Adrenal gland (tissue), 12 donors: ENCODE results near the gene AGO4. TPM values are rescaled to one million over a fixed set of nuclear protein-coding genes. Genes with fewer than 3 reads are reported as not detected.
"Not testable (repeated sequence)": the region's sequence is repeated elsewhere in the genome, so short reads cannot be mapped to it uniquely, and the experiment has no call there.

Experiments used
- DNase-seq, 7 donors: peaks; one replicate each; pipeline ENCODE4 v3.0.0-alpha.2; 2019 to 2020
- H3K27ac ChIP-seq, 5 donors: fragments of 200-600 bp; sonication (generic) in 4 of 5; 1 replicate in 3 of 5; 2 replicates in 2 of 5; pipeline versions ENCODE4 v1.5.1 to v1.8.0; 2016 to 2020; ENCODE audit warnings: mild to moderate bottlenecking in 1 of 5
- H3K27me3 ChIP-seq: fragments of 200-600 bp; 2 replicates; pipeline ENCODE4 v1.8.0; 2021
- H3K36me3 ChIP-seq, 2 donors: fragments of 200-600 bp; replicated peaks in 1 of 2; 1 replicate in 1 of 2; 2 replicates in 1 of 2; pipeline versions ENCODE4 v1.5.1 to v1.8.0; 2018 to 2022
- H3K4me1 ChIP-seq, 2 donors: fragments of 200-600 bp; replicated peaks in 1 of 2; 1 replicate in 1 of 2; 2 replicates in 1 of 2; pipeline versions ENCODE4 v1.5.1 to v1.8.0; 2018 to 2021
- H3K4me3 ChIP-seq, 4 donors: fragments of 200-600 bp; sonication (generic) in 3 of 4; one replicate each; pipeline ENCODE4 v1.5.1; 2016 to 2018
- H3K9me3 ChIP-seq, 3 donors: fragments of 200-600 bp; sonication (generic) in 1 of 3; replicated peaks in 1 of 3; 1 replicate in 2 of 3; 2 replicates in 1 of 3; pipeline versions ENCODE4 v1.5.1 to v1.8.0; 2016 to 2021
- POLR2A ChIP-seq, 2 donors: fragments of 450-650 bp; IDR thresholded peaks; one replicate each; pipeline ENCODE4 v1.6.1; 2017; ENCODE audit warnings: antibody characterized with exemption in 2 of 2, mild to moderate bottlenecking in 2 of 2, moderate library complexity in 1 of 2
- WGBS, 4 donors: extraction: QIAGEN DNeasy Blood & Tissue Kit in 2 of 4; methylation state at CpG; one replicate each; pipeline versions ENCODE4 v1.1.5 to v1.1.7; 2013 to 2017; 5-methylcytosine and 5-hydroxymethylcytosine counted together
- intact Hi-C, 2 donors: fragments of 100-400 bp; cut with DNase I; formaldehyde crosslinking; loops; one replicate each; pipeline versions ENCODE4 v1.14.1 to v1.15.0; 2022 to 2023
- polyA plus RNA-seq, 3 donors: library from polyadenylated mRNA; stranded (reverse); fragments of 200-250 nt in 2 of 3; fragments of 350-450 nt in 1 of 3; fragmentation: Illumina TruSeq in 1 of 3; extraction: RNeasy Lipid Tissue Mini Kit (QIAGEN cat#74804) in 1 of 3; gene quantifications; one replicate each; pipeline ENCODE4 v1.2.3, GENCODE V29; 2013 to 2014
- total RNA-seq, 9 donors: library from RNA; depleted of rRNA in 4 of 9; stranded (reverse); fragments of >200 nt in 4 of 9; fragments of 120-200 nt in 1 of 9; fragmentation: NEBNext Ultra II Directional in 1 of 9; extraction: Animal tissue kit (Norgen Biotek cat#: 25700) in 1 of 9; gene quantifications; one replicate each; pipeline versions ENCODE4 v1.1.0 to v1.2.4, GENCODE V29; 2013 to 2023
- TF ChIP-seq, protein P1 (sequence below), 6 experiments: fragments of 450-650 bp in 4 of 6; fragments of 200-600 bp in 2 of 6; sonication (generic) in 1 of 6; IDR thresholded peaks; 1 replicate in 5 of 6; 2 replicates in 1 of 6; pipeline versions ENCODE4 v1.5.1 to v1.8.0; 2016 to 2021; ENCODE audit warnings: antibody characterized with exemption in 6 of 6, mild to moderate bottlenecking in 2 of 6, moderate library complexity in 1 of 6
- donor health status: healthy with polysubstance abuse.
- donor health status: Bipolar disorder and iron deficiency.
- donor health status: DM: yes; HTN: yes; CAD: no.
- donor health status: DM: no; HTN: no; CAD: no.
- donor health status: DM: no; HTN: no; CAD: no.
- donor health status: DM: yes; HTN: yes; CAD: no.

AGO4 gene
- total and polyA plus RNA-seq, 12 donors, result 4.0 to 12.0 (median 8.4) TPM

DNA sequence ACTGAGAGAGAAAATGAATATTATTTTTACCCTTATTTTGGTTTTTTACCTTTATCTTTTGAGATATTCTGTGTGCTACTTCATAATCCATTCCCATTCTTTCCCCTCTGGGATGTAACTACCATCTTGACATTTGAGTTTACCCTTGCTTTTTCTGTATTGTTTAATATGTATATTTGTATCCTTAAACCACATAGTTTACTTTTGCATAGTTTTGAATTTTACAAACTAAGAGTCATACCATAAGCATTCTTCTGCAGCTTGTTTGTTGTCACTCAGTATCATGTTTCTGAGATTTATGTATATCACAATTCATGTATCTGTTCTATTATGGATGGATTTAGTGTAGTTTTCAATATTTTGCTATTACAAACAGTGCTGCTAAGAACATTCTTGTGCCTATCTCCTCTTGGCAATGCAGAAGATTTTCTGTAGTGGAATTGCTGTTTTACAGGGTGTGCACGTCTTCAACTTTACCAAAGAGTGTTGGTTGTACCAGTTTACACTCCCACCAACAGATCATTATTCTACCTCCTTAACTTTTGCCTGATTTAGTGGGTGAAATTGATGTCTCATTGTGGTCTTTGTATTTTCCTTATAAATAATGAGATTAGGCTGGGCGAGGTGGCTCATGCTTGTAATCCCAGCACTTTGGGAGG is 63.0 kb downstream of the AGO4 start:
- Histone ChIP-seq H3K36me3 (no peaks in the 10 kb centered on the region), H3K9me3 (no peaks in the 10 kb centered on the region), H3K27me3 (no peaks in the 10 kb centered on the region), H3K4me3 (no peak overlapping the region), H3K27ac (no peak overlapping the region), H3K4me1 (no peaks in the 10 kb centered on the region)
- 68 to 97% (median 85%) methylated on average over 2 of the region's 2 CpGs for WGBS, 4 donors
- TF ChIP-seq, protein P1, sequence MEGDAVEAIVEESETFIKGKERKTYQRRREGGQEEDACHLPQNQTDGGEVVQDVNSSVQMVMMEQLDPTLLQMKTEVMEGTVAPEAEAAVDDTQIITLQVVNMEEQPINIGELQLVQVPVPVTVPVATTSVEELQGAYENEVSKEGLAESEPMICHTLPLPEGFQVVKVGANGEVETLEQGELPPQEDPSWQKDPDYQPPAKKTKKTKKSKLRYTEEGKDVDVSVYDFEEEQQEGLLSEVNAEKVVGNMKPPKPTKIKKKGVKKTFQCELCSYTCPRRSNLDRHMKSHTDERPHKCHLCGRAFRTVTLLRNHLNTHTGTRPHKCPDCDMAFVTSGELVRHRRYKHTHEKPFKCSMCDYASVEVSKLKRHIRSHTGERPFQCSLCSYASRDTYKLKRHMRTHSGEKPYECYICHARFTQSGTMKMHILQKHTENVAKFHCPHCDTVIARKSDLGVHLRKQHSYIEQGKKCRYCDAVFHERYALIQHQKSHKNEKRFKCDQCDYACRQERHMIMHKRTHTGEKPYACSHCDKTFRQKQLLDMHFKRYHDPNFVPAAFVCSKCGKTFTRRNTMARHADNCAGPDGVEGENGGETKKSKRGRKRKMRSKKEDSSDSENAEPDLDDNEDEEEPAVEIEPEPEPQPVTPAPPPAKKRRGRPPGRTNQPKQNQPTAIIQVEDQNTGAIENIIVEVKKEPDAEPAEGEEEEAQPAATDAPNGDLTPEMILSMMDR (IDR thresholded peaks at IDR 0.05), result no peak
- no peak for TF ChIP-seq POLR2A (IDR thresholded peaks at IDR 0.05)
- intact Hi-C loops, result no loop called here
- DNase-seq, result no peak

DNA sequence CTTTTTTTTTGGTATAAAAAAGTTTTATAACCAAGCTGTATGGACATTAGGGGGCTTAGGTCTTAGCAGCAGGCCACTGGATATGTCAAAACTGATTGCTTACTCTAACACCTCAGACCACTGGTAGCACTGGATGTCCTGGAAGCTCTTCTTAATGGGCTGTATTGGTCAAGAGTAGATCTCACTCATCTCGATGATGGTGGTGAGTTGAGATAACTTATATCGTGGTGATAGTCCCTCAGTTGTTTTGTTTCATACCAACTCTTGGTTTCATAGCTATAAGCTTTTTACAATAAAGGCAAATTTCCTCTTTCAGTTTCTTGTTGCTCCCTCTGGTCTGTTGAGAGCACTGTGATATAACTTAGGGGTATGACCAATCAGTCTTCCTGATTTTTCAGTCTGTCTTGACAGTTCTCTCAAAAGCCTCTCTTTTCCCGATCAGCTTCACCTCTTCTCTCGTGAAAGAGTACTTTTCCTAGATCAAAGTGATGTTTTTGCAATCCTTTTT is 65.5 kb downstream of the AGO4 start:
- 78 to 88% (median 87%) methylated on average over 4 of the region's 4 CpGs for WGBS, 4 donors
- intact Hi-C loops, result no loop called here
- Histone ChIP-seq H3K27ac (no peak overlapping the region), H3K9me3 (no peaks in the 10 kb centered on the region), H3K36me3 (no peaks in the 10 kb centered on the region), H3K4me1 (no peaks in the 10 kb centered on the region), H3K27me3 (no peaks in the 10 kb centered on the region), H3K4me3 (no peak overlapping the region)
- DNase-seq, result no peak
- TF ChIP-seq POLR2A (IDR thresholded peaks at IDR 0.05), result no peak
- TF ChIP-seq, protein P1 (IDR thresholded peaks at IDR 0.05), result no peak

DNA sequence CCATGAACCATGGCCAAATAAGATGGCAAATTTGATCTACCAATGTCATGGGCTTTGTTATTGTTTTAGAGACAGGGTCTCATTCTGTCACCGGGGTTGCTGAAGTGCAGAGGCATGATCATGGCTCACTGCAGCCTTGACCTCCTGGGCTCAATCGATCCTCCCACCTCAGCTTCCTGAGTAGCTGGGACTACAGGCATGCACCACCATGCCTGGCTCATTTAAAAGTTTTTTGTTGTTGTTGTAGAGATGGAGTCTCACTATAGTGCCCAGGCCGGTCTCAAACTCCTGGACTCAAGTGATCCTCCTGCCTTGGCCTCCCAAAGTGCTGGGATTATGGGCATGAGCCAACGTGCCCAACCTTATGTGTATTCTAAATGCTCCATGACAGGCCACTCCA is 66.3 kb downstream of the AGO4 start:
- DNase-seq, H3K27me3 ChIP-seq, H3K9me3 ChIP-seq, intact Hi-C loops, H3K36me3 ChIP-seq, H3K4me1 ChIP-seq, H3K4me3 ChIP-seq, H3K27ac ChIP-seq: not testable (repeated sequence)
- 68 to 84% (median 78%) methylated on average over 4 of the region's 4 CpGs for WGBS, 4 donors

DNA sequence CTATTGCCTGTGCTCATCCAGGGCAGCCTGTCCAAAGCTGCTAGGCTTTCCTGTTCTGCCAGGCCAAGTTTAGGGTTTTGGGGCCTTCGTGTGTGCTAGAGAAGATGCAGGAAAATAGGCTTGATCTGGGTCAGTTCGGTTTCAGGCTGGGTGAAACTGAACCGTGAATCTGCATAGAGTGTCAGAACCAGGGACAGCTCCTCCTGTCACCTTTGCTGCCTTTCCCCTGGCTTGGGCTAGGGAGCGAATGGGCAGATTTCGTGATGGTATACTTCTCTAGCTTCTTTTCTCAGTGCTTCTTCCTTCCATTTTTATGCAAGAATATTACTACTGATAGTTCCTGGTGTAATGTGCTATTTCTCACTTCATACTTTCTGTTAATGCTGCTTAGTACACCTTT is 69.2 kb downstream of the AGO4 start:
- H3K27me3 ChIP-seq, result no peaks in the 10 kb centered on the region
- H3K4me1 ChIP-seq, result no peaks in the 10 kb centered on the region
- WGBS, 4 donors, result 38 to 55% (median 54%) methylated on average over 4 to 5 of the region's 5 CpGs
- TF ChIP-seq POLR2A (IDR thresholded peaks at IDR 0.05), result no peak
- TF ChIP-seq, protein P1 (IDR thresholded peaks at IDR 0.05), result no peak
- H3K27ac ChIP-seq, result no peak overlapping the region
- no peaks in the 10 kb centered on the region for H3K9me3 ChIP-seq
- DNase-seq, result no peak
- H3K4me3 ChIP-seq, result no peak overlapping the region
- intact Hi-C loops, result no loop called here
- H3K36me3 ChIP-seq, result no peaks in the 10 kb centered on the region

DNA sequence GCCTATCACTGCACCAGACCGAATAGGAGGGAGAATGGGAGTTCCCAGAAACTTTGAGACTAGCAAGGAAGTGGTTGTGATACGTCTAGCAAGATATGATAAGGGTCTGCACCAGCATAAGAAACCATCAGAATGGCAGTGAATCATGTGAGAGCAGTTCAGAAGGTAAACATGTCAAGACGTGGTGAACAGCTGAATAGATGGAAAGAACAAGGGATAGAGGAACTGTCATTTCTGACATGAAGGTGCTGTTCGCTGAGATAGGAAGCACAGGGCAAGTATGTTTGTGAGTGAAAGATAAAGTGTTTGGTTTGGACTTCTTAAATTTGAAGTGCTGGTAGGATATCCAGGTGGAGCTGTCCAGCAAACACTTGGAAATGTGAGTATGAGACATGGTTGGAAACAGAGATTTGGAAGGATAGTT is 74.0 kb downstream of the AGO4 start:
- DNase-seq, result no peak
- intact Hi-C loops, result loop anchor here in 1 of 2 donors (10.0 kb wide), 1 partner anchor 203 kb away; the partner anchor contains the start of genes ADPRS and TEKT2
- H3K9me3 ChIP-seq, result no peaks in the 10 kb centered on the region
- no peaks in the 10 kb centered on the region for H3K36me3 ChIP-seq
- H3K4me1 ChIP-seq, result peaks cover 0 to 28% of the 10 kb centered on the region in 2 donors
- H3K4me3 ChIP-seq, result no peak overlapping the region
- 59 to 66% (median 60%) methylated on average over 4 of the region's 4 CpGs for WGBS, 4 donors
- H3K27ac ChIP-seq, result no peak overlapping the region
- H3K27me3 ChIP-seq, result no peaks in the 10 kb centered on the region
- TF ChIP-seq, protein P1 (IDR thresholded peaks at IDR 0.05), result no peak
- no peak for TF ChIP-seq POLR2A (IDR thresholded peaks at IDR 0.05)
